ENCODE results near the gene BEND3.
A peak's percentile ranks its signal among the peaks of the same experiment; 100 is the strongest.
"Not testable (repeated sequence)": the region's sequence is repeated elsewhere in the genome, so short reads cannot be mapped to it uniquely, and the experiment has no call there.

Gene BEND3

GRCh38 chr6:107114926-107115694 is at the start of gene BEND3:
TSS of gene BEND3 (minus strand) at chr6:107115515. CDS start at chr6:107099285, 16,230 bp downstream.
- DNase-seq (ENCODE audit: low read depth in 2 of 2) = peak in 1 of 2 donors; percentile 15

GRCh38 chr6:107164299-107164698 is 49.0 kb upstream of the BEND3 start:
- DNase-seq (ENCODE audit: low read depth in 2 of 2) = not testable (repeated sequence)

- no peak for DNase-seq (ENCODE audit: low read depth in 2 of 2)
These were observed 46.2 kb upstream of the BEND3 start for GRCh38 chr6:107161521-107161920.

GRCh38 chr6:107156617-107157016 is 41.3 kb upstream of the BEND3 start:
- DNase-seq (ENCODE audit: low read depth in 2 of 2) = no peak

- no peak for DNase-seq (ENCODE audit: low read depth in 2 of 2)
These were observed 39.5 kb upstream of the BEND3 start for GRCh38 chr6:107154801-107155160.

- no peak for DNase-seq (ENCODE audit: low read depth in 2 of 2)
These were observed 39.0 kb upstream of the BEND3 start for GRCh38 chr6:107154131-107154800.

- no peak for DNase-seq (ENCODE audit: low read depth in 2 of 2)
These were observed 37.5 kb upstream of the BEND3 start for GRCh38 chr6:107152638-107153430.

- no peak for DNase-seq (ENCODE audit: low read depth in 2 of 2)
These were observed 29.4 kb upstream of the BEND3 start for GRCh38 chr6:107144666-107145065.

GRCh38 chr6:107144014-107144413 is 28.7 kb upstream of the BEND3 start:
- no peak for DNase-seq (ENCODE audit: low read depth in 2 of 2)

- no peak for DNase-seq (ENCODE audit: low read depth in 2 of 2)
These were observed 25.3 kb upstream of the BEND3 start for GRCh38 chr6:107140581-107140980.

- not testable (repeated sequence) for DNase-seq (ENCODE audit: low read depth in 2 of 2)
These were observed 21.0 kb upstream of the BEND3 start for GRCh38 chr6:107136324-107136723.

- DNase-seq (ENCODE audit: low read depth in 2 of 2) = not testable (repeated sequence)
These were observed 19.8 kb upstream of the BEND3 start for GRCh38 chr6:107135048-107135680.

- DNase-seq (ENCODE audit: low read depth in 2 of 2) = no peak
These were observed 17.1 kb upstream of the BEND3 start for GRCh38 chr6:107132330-107132954.

GRCh38 chr6:107129370-107129925 is 14.1 kb upstream of the BEND3 start:
- no peak for DNase-seq (ENCODE audit: low read depth in 2 of 2)

- no peak for DNase-seq (ENCODE audit: low read depth in 2 of 2)
These were observed 13.3 kb upstream of the BEND3 start for GRCh38 chr6:107128577-107128976.

GRCh38 chr6:107128175-107128574 is 12.9 kb upstream of the BEND3 start:
- no peak for DNase-seq (ENCODE audit: low read depth in 2 of 2)

- DNase-seq (ENCODE audit: low read depth in 2 of 2) = no peak
These were observed 10.5 kb upstream of the BEND3 start for GRCh38 chr6:107125771-107126170.

- DNase-seq (ENCODE audit: low read depth in 2 of 2) = no peak
These were observed 9.6 kb upstream of the BEND3 start for GRCh38 chr6:107124934-107125348.

- DNase-seq (ENCODE audit: low read depth in 2 of 2) = no peak
These were observed 8.2 kb upstream of the BEND3 start for GRCh38 chr6:107123501-107123900.

- DNase-seq (ENCODE audit: low read depth in 2 of 2) = no peak
These were observed 7.4 kb upstream of the BEND3 start for GRCh38 chr6:107122748-107123147.

- no peak for DNase-seq (ENCODE audit: low read depth in 2 of 2)
These were observed 6.7 kb upstream of the BEND3 start for GRCh38 chr6:107121964-107122495.
